ENCODE measurements around the gene HPRT1.

HPRT1 gene, protein sequence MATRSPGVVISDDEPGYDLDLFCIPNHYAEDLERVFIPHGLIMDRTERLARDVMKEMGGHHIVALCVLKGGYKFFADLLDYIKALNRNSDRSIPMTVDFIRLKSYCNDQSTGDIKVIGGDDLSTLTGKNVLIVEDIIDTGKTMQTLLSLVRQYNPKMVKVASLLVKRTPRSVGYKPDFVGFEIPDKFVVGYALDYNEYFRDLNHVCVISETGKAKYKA

DNA sequence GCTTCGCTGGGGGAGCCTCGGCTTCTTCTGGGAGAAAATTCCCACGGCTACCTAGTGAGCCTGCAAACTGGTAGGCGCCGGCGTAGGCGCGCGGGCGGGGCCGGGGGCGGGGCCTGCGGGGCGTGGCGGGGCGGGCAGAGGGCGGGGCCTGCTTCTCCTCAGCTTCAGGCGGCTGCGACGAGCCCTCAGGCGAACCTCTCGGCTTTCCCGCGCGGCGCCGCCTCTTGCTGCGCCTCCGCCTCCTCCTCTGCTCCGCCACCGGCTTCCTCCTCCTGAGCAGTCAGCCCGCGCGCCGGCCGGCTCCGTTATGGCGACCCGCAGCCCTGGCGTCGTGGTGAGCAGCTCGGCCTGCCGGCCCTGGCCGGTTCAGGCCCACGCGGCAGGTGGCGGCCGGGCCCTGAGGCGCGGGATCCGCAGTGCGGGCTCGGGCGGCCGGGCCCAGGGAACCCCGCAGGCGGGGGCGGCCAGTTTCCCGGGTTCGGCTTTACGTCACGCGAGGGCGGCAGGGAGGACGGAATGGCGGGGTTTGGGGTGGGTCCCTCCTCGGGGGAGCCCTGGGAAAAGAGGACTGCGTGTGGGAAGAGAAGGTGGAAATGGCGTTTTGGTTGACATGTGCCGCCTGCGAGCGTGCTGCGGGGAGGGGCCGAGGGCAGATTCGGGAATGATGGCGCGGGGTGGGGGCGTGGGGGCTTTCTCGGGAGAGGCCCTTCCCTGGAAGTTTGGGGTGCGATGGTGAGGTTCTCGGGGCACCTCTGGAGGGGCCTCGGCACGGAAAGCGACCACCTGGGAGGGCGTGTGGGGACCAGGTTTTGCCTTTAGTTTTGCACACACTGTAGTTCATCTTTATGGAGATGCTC lies at the start of gene HPRT1:
Gene HPRT1, plus strand, starts transcription at position 161 of the 857 bp plus-strand sequence. Its CDS starts 147 bp downstream, at position 308.
- Histone ChIP-seq H3K36me3 (ENCODE audit: control insufficient read depth, insufficient read depth, low read length) (no peaks in the 10 kb centered on the region), H3K4me1 (ENCODE audit: control insufficient read depth, insufficient read depth, low read length) (no peaks in the 10 kb centered on the region), H3K9ac (ENCODE audit: low read length) (peak within 1 kb of the TSS; percentile 40), H3K4me3 (ENCODE audit: low read length) (peak within 1 kb of the TSS; percentile 67), H3K27me3 (ENCODE audit: control insufficient read depth, insufficient read depth, low read length) (no peaks in the 10 kb centered on the region), H3K27ac (ENCODE audit: low read depth, low read length) (peak within 1 kb of the TSS; percentile 81)

DNA sequence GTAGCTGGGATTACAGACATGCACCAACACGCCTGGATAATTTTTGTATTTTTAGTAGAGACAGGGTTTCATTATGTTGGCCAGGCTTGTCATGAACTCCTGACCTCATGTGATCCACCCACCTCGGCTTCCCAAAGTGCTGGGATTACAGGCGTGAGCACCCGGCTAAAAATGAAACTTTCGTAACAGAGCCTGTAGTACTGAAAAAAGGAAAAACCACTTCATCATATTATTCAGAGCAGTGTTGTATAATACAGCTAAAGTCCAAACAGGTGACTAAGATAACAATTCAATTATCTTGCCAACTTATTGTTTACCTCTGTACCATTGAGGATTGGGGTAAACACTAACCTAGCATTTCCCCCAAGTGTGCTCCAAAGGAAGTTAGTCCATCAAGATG lies 43.9 kb upstream of the HPRT1 start:
- Histone ChIP-seq H3K36me3 (ENCODE audit: control insufficient read depth, insufficient read depth, low read length) (no peaks in the 10 kb centered on the region), H3K4me3 (ENCODE audit: low read length) (no peak overlapping the region), H3K27me3 (ENCODE audit: control insufficient read depth, insufficient read depth, low read length) (no peaks in the 10 kb centered on the region), H3K9ac (ENCODE audit: low read length) (no peak overlapping the region), H3K4me1 (ENCODE audit: control insufficient read depth, insufficient read depth, low read length) (no peaks in the 10 kb centered on the region), H3K27ac (ENCODE audit: low read depth, low read length) (no peak overlapping the region)

DNA sequence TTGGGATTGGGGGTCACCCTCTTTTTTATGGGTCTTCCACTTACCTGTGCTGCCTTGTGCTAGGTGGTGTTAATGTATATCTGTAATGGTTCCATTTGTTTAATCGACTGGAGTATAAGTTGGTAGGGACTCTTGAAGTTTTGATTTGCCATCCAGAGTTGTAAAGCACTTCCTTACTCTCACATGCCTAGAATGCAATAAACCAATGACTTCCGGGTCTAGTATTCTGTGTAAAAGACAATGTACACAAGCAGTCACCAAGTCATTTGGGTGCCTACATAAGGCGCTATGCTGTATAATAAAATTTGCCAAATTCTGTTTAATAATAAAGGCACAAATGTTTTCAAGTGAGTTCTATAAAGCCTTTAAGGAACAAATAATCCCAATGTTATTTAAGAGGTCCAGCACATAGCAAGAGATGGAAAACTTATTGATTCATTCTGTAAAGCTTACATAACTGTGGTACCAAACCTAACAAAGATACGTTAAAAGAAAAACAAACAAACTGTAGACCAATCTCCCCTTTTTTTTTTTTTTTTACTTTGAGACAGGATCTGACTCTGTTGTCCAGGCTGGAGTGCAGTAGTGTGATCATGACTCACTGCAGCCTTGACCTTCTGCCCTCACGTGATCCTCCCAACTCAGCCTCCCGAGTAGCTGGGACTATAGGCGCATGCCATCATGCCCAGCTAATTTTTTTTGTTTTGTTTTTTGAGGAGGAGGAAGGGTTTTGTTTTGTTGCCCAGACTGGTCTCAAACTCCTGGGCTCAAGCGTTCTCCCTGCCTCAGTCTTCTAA lies 41.5 kb upstream of the HPRT1 start:
- Histone ChIP-seq H3K4me1 (ENCODE audit: control insufficient read depth, insufficient read depth, low read length) (no peaks in the 10 kb centered on the region), H3K4me3 (ENCODE audit: low read length) (no peak overlapping the region), H3K27me3 (ENCODE audit: control insufficient read depth, insufficient read depth, low read length) (no peaks in the 10 kb centered on the region), H3K36me3 (ENCODE audit: control insufficient read depth, insufficient read depth, low read length) (no peaks in the 10 kb centered on the region), H3K27ac (ENCODE audit: low read depth, low read length) (no peak overlapping the region), H3K9ac (ENCODE audit: low read length) (no peak overlapping the region)

DNA sequence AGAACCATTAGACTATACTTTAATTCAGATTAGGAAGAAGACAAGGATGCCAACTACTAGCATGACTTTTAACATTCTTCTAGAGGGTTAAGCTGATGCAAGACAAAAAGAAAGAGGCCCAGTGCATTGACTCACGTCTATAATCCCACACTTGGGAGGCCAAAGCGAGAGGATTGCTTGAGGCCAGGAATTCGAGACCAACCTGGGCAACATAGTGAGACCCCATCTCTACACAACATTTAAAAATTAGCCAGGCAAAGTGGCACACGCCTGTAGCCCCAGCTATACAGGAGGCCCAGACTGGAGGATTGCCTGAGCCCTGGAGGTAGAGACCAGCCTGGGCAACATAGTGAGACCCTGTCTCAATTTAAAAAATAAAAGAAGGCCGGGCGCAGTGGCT lies 40.2 kb upstream of the HPRT1 start:
- Histone ChIP-seq H3K36me3 (ENCODE audit: control insufficient read depth, insufficient read depth, low read length) (no peaks in the 10 kb centered on the region), H3K27ac (ENCODE audit: low read depth, low read length) (no peak overlapping the region), H3K4me3 (ENCODE audit: low read length) (no peak overlapping the region), H3K27me3 (ENCODE audit: control insufficient read depth, insufficient read depth, low read length) (no peaks in the 10 kb centered on the region), H3K9ac (ENCODE audit: low read length) (no peak overlapping the region), H3K4me1 (ENCODE audit: control insufficient read depth, insufficient read depth, low read length) (no peaks in the 10 kb centered on the region)

DNA sequence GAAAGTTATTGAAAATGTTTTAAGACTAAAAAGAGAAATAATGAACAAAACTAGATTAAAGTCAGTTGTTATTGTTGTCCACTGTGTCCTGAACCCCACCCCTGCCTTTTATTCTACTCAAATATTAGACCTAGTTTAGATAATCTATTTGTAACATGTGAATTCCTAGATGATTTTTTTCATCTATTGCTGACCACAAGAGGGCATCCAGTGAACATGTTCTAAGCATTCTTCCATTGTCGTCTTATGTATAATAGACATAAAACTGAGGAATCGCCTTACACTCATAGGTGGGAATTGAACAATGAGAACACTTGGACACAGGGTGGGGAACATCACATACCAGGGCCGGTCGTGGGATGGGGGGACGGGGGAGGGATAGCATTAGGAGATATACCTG lies 36.4 kb upstream of the HPRT1 start:
- H3K27ac ChIP-seq (ENCODE audit: low read depth, low read length) = no peak overlapping the region
- no peak overlapping the region for H3K4me3 ChIP-seq (ENCODE audit: low read length)
- no peaks in the 10 kb centered on the region for H3K4me1 ChIP-seq (ENCODE audit: control insufficient read depth, insufficient read depth, low read length)
- H3K27me3 ChIP-seq (ENCODE audit: control insufficient read depth, insufficient read depth, low read length) = no peaks in the 10 kb centered on the region
- H3K36me3 ChIP-seq (ENCODE audit: control insufficient read depth, insufficient read depth, low read length) = no peaks in the 10 kb centered on the region
- H3K9ac ChIP-seq (ENCODE audit: low read length) = no peak overlapping the region

DNA sequence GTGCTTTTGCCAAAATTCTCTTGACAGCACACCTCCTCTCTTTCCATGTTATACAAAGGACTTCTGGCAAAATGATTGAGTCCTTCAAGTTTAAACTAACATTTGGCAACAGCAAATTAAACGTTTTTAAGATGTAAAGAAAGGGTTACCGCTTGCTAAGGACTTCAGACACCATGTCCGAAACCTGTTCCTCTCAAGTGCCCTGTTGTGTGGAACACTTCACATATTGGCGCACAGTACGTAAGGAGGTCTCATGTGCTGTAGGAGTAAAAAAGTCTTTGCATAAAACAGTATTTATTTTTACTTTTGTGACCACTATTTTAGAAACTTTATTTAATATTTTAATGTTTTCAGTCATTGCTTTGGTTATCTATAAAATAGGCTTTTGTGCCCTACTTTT lies 33.7 kb upstream of the HPRT1 start:
- H3K36me3 ChIP-seq (ENCODE audit: control insufficient read depth, insufficient read depth, low read length) = no peaks in the 10 kb centered on the region
- H3K4me1 ChIP-seq (ENCODE audit: control insufficient read depth, insufficient read depth, low read length) = no peaks in the 10 kb centered on the region
- H3K9ac ChIP-seq (ENCODE audit: low read length) = no peak overlapping the region
- no peaks in the 10 kb centered on the region for H3K27me3 ChIP-seq (ENCODE audit: control insufficient read depth, insufficient read depth, low read length)
- no peak overlapping the region for H3K4me3 ChIP-seq (ENCODE audit: low read length)
- no peak overlapping the region for H3K27ac ChIP-seq (ENCODE audit: low read depth, low read length)

DNA sequence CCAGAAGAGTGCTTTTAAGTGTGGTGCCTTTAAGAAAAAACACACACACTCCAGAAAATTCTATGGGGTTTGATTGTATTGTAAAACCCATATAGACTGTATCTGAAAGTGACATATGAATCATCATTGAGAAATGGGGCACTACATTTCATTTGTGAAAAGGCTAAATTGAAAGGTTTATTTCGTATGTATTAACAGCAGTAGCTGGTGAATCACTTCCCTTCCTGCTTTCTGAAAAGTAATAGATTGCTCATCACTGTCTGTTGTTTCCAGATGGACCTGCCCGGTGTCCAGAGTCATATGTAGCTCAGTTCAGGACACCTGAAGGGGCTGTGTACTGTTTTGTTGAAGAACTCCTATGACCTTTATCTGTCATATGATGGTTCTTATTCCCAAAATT lies 28.1 kb upstream of the HPRT1 start:
- Histone ChIP-seq H3K9ac (ENCODE audit: low read length) (no peak overlapping the region), H3K27me3 (ENCODE audit: control insufficient read depth, insufficient read depth, low read length) (no peaks in the 10 kb centered on the region), H3K4me3 (ENCODE audit: low read length) (no peak overlapping the region), H3K36me3 (ENCODE audit: control insufficient read depth, insufficient read depth, low read length) (no peaks in the 10 kb centered on the region), H3K27ac (ENCODE audit: low read depth, low read length) (no peak overlapping the region), H3K4me1 (ENCODE audit: control insufficient read depth, insufficient read depth, low read length) (no peaks in the 10 kb centered on the region)

DNA sequence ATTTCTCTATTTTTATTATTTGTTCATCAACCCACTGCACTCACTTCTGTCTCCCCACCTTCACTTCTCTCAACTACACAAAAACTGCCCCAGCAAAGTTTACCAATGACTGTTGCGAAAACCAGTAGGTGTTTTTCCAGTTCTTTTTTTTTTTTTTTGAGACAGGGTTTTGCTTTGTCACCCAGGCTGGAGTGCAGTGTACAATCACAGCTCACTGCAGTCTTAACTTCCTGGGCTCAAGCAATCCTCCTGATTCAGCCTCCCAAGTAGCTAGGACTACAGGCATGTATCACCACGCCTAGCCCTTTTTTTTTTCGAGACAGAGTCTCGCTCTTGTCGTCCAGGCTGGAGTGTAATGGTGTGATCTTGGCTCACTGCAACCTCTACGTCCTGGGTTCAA lies 24.1 kb upstream of the HPRT1 start:
- no peak overlapping the region for H3K4me3 ChIP-seq (ENCODE audit: low read length)
- no peak overlapping the region for H3K9ac ChIP-seq (ENCODE audit: low read length)
- H3K27me3 ChIP-seq (ENCODE audit: control insufficient read depth, insufficient read depth, low read length) = no peaks in the 10 kb centered on the region
- no peaks in the 10 kb centered on the region for H3K4me1 ChIP-seq (ENCODE audit: control insufficient read depth, insufficient read depth, low read length)
- no peak overlapping the region for H3K27ac ChIP-seq (ENCODE audit: low read depth, low read length)
- no peaks in the 10 kb centered on the region for H3K36me3 ChIP-seq (ENCODE audit: control insufficient read depth, insufficient read depth, low read length)

DNA sequence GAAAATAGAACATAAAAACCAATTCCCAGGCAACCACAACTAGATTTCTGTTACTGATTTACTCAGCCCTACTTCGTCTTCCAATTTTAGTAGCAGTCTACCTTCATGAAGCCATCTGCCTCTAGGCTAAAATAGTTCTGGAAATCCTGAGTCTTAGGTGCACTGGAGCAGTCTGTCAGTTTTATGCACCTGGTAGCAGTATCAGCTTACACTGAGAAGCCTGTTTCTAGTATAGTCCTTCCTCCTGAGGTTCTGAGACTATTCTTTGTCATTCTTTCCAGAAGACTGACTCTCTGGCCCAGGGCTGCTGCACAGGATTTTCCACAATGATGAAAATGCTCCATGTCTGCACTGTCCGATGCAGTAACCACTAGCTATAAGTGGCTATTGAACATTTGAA lies 16.9 kb upstream of the HPRT1 start:
- no peaks in the 10 kb centered on the region for H3K36me3 ChIP-seq (ENCODE audit: control insufficient read depth, insufficient read depth, low read length)
- H3K4me1 ChIP-seq (ENCODE audit: control insufficient read depth, insufficient read depth, low read length) = no peaks in the 10 kb centered on the region
- no peaks in the 10 kb centered on the region for H3K27me3 ChIP-seq (ENCODE audit: control insufficient read depth, insufficient read depth, low read length)
- H3K9ac ChIP-seq (ENCODE audit: low read length) = no peak overlapping the region
- H3K27ac ChIP-seq (ENCODE audit: low read depth, low read length) = no peak overlapping the region
- no peak overlapping the region for H3K4me3 ChIP-seq (ENCODE audit: low read length)

DNA sequence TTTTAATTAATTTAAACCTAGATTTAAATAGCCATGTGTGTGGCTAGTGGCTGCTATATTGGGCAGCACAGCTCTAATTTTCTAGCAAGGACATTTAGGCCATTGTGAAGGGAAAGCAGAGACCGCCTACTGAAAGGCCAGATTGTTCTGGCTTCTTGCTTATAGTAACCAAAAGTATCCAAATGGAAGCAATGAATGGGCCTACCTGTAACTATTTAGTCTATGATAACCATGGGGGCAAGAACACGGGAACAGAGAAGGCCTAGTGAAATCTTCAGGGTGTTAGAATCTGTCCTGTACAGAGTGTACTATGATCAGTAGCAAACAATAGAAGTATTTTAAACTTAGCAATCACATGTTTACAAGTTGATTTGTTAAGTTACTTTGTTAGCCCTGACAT lies 16.5 kb upstream of the HPRT1 start:
- H3K27ac ChIP-seq (ENCODE audit: low read depth, low read length) = no peak overlapping the region
- no peak overlapping the region for H3K4me3 ChIP-seq (ENCODE audit: low read length)
- H3K9ac ChIP-seq (ENCODE audit: low read length) = no peak overlapping the region
- no peaks in the 10 kb centered on the region for H3K36me3 ChIP-seq (ENCODE audit: control insufficient read depth, insufficient read depth, low read length)
- no peaks in the 10 kb centered on the region for H3K27me3 ChIP-seq (ENCODE audit: control insufficient read depth, insufficient read depth, low read length)
- no peaks in the 10 kb centered on the region for H3K4me1 ChIP-seq (ENCODE audit: control insufficient read depth, insufficient read depth, low read length)

DNA sequence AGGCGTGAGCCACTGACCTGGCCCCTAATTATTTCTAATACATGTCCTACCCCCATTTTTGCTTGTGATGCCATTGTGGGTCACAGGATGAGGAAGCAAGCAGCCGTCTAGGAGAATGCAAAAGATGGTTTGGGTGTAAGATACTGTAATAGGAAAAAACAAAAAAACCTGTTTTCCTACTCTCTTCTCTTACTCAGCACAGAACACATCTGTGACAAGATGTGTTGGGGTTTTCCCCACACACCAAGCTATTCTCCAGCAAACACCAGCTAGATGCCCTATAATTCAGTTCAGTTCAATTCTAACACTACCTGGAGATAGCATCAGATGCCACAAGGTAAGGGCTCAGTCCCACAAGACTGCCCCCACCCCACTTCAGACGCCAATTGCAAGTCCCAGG lies 15.3 kb upstream of the HPRT1 start:
- H3K9ac ChIP-seq (ENCODE audit: low read length) = no peak overlapping the region
- no peaks in the 10 kb centered on the region for H3K4me1 ChIP-seq (ENCODE audit: control insufficient read depth, insufficient read depth, low read length)
- H3K27me3 ChIP-seq (ENCODE audit: control insufficient read depth, insufficient read depth, low read length) = no peaks in the 10 kb centered on the region
- no peak overlapping the region for H3K27ac ChIP-seq (ENCODE audit: low read depth, low read length)
- no peak overlapping the region for H3K4me3 ChIP-seq (ENCODE audit: low read length)
- no peaks in the 10 kb centered on the region for H3K36me3 ChIP-seq (ENCODE audit: control insufficient read depth, insufficient read depth, low read length)

DNA sequence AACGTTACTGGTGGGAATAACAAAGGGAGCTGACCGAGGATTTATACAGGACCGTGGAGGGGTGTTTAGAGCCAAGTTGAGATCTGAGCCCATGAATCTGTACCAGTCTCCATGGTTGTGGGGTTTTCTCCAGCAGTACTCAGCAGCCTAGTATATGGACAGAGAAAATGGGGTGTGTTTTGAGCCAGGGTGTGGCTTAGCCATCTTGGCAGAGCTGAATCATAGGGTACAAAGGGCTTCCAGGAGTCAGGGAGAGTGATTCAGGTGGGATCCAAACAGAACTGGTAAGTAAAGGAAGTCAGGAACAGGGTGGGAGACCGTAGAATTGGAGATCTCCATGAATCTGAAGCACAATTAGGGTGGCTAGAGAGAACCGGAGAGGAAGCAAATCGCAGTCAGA lies 7.4 kb upstream of the HPRT1 start:
- Histone ChIP-seq H3K27me3 (ENCODE audit: control insufficient read depth, insufficient read depth, low read length) (no peaks in the 10 kb centered on the region), H3K4me3 (ENCODE audit: low read length) (no peak overlapping the region), H3K9ac (ENCODE audit: low read length) (no peak overlapping the region), H3K36me3 (ENCODE audit: control insufficient read depth, insufficient read depth, low read length) (no peaks in the 10 kb centered on the region), H3K27ac (ENCODE audit: low read depth, low read length) (no peak overlapping the region), H3K4me1 (ENCODE audit: control insufficient read depth, insufficient read depth, low read length) (no peaks in the 10 kb centered on the region)
